K562 (cell line): ENCODE data around the gene PROM2.

Source experiments
- DACH1 ChIP-seq: fragments of 450-650 bp; IDR thresholded peaks from 2 replicates; pipeline ENCODE4 v1.6.1; 2018; ENCODE audit not compliant: partially characterized antibody
- NFE2L1 ChIP-seq: fragments of 450-650 bp; IDR thresholded peaks from 2 replicates; pipeline ENCODE4 v1.6.1; 2016; ENCODE audit warnings: missing genetic modification characterization, low read depth, mild to moderate bottlenecking, missing compliant biosample characterization, moderate library complexity, borderline replicate concordance
- RBM22 ChIP-seq: fragments of 200-400 bp; formaldehyde crosslinking; IDR thresholded peaks from 2 replicates; pipeline ENCODE4 v1.6.1; 2018; ENCODE audit warnings: low read length, low read depth; ENCODE audit not compliant: poor library complexity, severe bottlenecking
- ZFX ChIP-seq: sonication (generic); formaldehyde crosslinking; IDR thresholded peaks from 2 replicates; pipeline ENCODE4 v1.8.0; 2022; ENCODE audit warnings: mild to moderate bottlenecking, missing genetic modification reagents, moderate library complexity
- TF ChIP-seq, protein P1 (sequence below): fragments of 250-450 bp; sonication (Bioruptor Pico); IDR thresholded peaks from 2 replicates; pipeline ENCODE4 v1.6.1; 2021; ENCODE audit warnings: mild to moderate bottlenecking

GRCh38 chr2:95332036-95332435 lies 57.8 kb downstream of the PROM2 start:
- TF ChIP-seq ZFX, result no peak
- TF ChIP-seq RBM22, result no peak
- TF ChIP-seq, protein P1, sequence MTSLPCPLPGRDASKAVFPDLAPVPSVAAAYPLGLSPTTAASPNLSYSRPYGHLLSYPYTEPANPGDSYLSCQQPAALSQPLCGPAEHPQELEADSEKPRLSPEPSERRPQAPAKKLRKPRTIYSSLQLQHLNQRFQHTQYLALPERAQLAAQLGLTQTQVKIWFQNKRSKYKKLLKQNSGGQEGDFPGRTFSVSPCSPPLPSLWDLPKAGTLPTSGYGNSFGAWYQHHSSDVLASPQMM (CRISPR knock-in tag), result no peak
- no peak for TF ChIP-seq DACH1
- no peak for TF ChIP-seq NFE2L1 (tag)
